Progenitor cell of endocrine pancreas (in vitro differentiated cells): ENCODE results near the gene OSBPL6. TPM values are rescaled to one million over a fixed set of nuclear protein-coding genes. Genes with fewer than 3 reads are reported as not detected.
"Not testable (repeated sequence)": the region's sequence is repeated elsewhere in the genome, so short reads cannot be mapped to it uniquely, and the experiment has no call there.

Source experiments
- DNase-seq: peaks from one replicate; pipeline ENCODE4 v3.0.0; 2021; ENCODE audit warnings: low spot score; ENCODE audit not compliant: unreplicated experiment
- H3K27ac Mint-ChIP-seq: 2 replicates; pipeline ENCODE4 v1.8.0; 2021; ENCODE audit warnings: mild to moderate bottlenecking, moderate library complexity, mixed read lengths
- H3K27me3 Mint-ChIP-seq: 2 replicates; pipeline ENCODE4 v1.8.0; 2021; ENCODE audit warnings: mixed read lengths
- H3K36me3 Mint-ChIP-seq: 2 replicates; pipeline ENCODE4 v1.8.0; 2022; ENCODE audit warnings: mixed read lengths; ENCODE audit not compliant: insufficient read depth
- H3K4me1 Mint-ChIP-seq: 2 replicates; pipeline ENCODE4 v1.8.0; 2021; ENCODE audit warnings: low read depth, mixed read lengths
- H3K4me3 Mint-ChIP-seq: 2 replicates; pipeline ENCODE4 v1.8.0; 2021; ENCODE audit warnings: low read depth, mild to moderate bottlenecking, moderate library complexity, mixed read lengths
- H3K9me3 Mint-ChIP-seq: 2 replicates; pipeline ENCODE4 v1.8.0; 2021; ENCODE audit warnings: low read depth, mixed read lengths
- total RNA-seq: library from RNA; stranded (reverse); gene quantifications from 2 replicates; pipeline ENCODE4 v1.2.1, GENCODE V29; 2021
- TF ChIP-seq, protein P1 (sequence below): fragments of 200-600 bp; sonication (generic); IDR thresholded peaks from one replicate; pipeline ENCODE4 v1.5.0; 2021; ENCODE audit warnings: antibody characterized with exemption, mild to moderate bottlenecking; ENCODE audit not compliant: unreplicated experiment

The OSBPL6 gene
- total RNA-seq, 1 donor from 2014 or later: 2.4 TPM

DNA sequence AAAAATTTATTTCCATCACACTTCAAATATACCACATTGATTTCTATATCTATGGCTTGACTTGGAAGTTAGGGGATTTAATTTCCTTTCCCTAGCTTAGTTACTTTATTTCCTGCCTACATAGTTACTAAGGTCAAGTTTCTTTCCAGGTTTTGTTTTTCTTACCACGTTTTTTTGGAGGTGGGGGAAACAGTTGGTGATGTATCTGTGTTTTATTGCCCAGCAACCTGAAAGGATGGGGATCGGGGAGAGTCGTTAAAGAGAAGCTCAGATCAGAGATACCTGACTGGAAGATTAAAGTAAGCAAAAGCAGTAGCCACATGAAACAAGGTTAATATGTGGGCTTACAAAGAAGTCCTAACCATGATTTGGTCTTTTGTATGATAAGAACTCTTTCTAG lies 127.8 kb downstream of the OSBPL6 start:
- Mint-ChIP-seq H3K4me3 (no peak overlapping the region), H3K27ac (no peak overlapping the region), H3K4me1 (peaks cover 7% of the 10 kb centered on the region), H3K36me3 (no peaks in the 10 kb centered on the region), H3K9me3 (no peaks in the 10 kb centered on the region), H3K27me3 (no peaks in the 10 kb centered on the region)
- TF ChIP-seq, protein P1, sequence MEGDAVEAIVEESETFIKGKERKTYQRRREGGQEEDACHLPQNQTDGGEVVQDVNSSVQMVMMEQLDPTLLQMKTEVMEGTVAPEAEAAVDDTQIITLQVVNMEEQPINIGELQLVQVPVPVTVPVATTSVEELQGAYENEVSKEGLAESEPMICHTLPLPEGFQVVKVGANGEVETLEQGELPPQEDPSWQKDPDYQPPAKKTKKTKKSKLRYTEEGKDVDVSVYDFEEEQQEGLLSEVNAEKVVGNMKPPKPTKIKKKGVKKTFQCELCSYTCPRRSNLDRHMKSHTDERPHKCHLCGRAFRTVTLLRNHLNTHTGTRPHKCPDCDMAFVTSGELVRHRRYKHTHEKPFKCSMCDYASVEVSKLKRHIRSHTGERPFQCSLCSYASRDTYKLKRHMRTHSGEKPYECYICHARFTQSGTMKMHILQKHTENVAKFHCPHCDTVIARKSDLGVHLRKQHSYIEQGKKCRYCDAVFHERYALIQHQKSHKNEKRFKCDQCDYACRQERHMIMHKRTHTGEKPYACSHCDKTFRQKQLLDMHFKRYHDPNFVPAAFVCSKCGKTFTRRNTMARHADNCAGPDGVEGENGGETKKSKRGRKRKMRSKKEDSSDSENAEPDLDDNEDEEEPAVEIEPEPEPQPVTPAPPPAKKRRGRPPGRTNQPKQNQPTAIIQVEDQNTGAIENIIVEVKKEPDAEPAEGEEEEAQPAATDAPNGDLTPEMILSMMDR: no peak
- DNase-seq: no peak

DNA sequence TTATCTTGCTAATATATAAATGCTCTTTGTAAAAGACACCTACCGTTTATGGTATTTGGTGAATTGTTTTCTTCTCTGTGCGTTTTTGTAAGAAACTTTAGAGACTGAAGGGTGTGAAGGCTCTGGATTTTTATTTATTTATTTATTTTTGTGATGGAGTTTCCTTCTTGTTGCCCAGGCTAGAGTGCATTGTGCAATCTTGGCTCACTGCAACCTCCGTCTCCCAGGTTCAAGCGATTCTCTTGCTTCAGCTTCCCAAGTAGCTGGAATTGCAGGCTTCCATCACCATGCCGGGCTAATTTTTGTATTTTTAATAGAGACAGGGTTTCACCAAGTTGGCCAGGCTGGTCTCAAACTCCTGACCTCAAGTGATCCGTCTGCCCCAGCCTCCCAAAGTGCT lies 129.0 kb downstream of the OSBPL6 start:
- not testable (repeated sequence) for H3K4me1 Mint-ChIP-seq, H3K27ac Mint-ChIP-seq, H3K9me3 Mint-ChIP-seq, H3K27me3 Mint-ChIP-seq, H3K36me3 Mint-ChIP-seq, H3K4me3 Mint-ChIP-seq, DNase-seq

DNA sequence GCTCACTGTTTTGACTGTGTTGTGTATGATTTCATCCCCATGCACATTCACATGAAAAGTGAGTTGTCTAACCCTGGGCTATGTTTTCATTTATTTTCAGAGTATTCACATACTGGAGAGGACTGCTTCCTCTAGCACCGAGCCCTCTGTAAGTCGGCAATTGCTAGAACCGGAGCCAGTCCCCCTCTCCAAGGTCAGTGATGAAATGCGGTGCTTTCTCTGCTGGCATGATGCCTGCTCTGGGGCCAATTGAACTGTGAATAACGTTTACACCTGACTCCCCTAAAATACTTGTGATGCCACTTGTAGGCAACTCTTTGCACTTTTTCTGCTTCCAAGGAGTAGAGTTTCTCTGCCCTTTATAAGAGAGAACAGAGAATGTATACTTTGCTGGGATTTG lies 129.8 kb downstream of the OSBPL6 start:
- H3K4me3 Mint-ChIP-seq: no peak overlapping the region
- no peaks in the 10 kb centered on the region for H3K36me3 Mint-ChIP-seq
- H3K9me3 Mint-ChIP-seq: no peaks in the 10 kb centered on the region

DNA sequence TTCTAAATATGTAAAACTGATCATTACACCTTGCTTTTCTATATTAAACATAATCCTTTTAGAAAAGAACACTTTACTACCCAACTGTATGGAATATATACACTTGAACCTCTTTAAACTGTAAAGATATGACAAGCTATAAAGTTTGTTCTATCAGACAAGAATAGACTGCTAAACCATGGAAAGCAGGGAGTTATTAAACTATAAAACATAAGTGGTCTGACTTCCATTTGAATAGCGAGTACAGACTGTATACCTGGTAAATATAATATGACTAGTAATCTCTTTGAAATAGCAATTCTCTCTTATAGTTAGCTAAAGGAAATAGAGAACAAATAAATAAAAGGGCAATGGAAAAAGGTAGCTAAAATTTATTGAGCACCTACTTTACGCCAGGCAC lies 131.0 kb downstream of the OSBPL6 start:
- Mint-ChIP-seq H3K36me3 (no peaks in the 10 kb centered on the region), H3K4me1 (no peaks in the 10 kb centered on the region), H3K27ac (no peak overlapping the region), H3K27me3 (no peaks in the 10 kb centered on the region), H3K4me3 (no peak overlapping the region), H3K9me3 (no peaks in the 10 kb centered on the region)
- DNase-seq: no peak
- TF ChIP-seq, protein P1: no peak

More for the DNA sequence above, 129.8 kb downstream of the OSBPL6 start:
- Mint-ChIP-seq H3K27me3 (no peaks in the 10 kb centered on the region), H3K27ac (peak overlapping the region; percentile 76), H3K4me1 (peaks cover 7% of the 10 kb centered on the region)
- no peak for DNase-seq
- TF ChIP-seq, protein P1: no peak

DNA sequence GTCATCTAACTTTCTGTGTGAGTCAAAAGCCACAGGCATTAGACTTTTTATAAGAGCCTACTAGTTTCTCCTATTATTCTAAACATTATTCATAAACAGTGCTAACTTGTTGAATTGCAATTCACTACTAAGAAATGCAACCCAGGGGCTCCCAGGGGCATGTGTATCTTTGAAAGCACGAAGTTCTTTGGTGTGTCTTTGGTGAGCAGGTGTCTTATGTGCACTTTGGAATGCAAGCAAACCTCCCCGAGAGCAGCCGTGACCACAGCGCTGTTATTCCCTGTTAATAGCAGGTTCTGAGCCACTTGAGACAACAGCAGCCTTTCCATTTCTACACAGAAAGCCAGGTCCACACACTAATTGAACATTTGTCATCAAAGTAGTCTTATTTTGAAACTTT lies 133.2 kb downstream of the OSBPL6 start:
- H3K9me3 Mint-ChIP-seq: no peaks in the 10 kb centered on the region
- TF ChIP-seq, protein P1: no peak
- no peak for DNase-seq
- H3K27ac Mint-ChIP-seq: no peak overlapping the region
- no peak overlapping the region for H3K4me3 Mint-ChIP-seq
- H3K27me3 Mint-ChIP-seq: no peaks in the 10 kb centered on the region
- no peaks in the 10 kb centered on the region for H3K36me3 Mint-ChIP-seq
- peaks cover 9% of the 10 kb centered on the region for H3K4me1 Mint-ChIP-seq

DNA sequence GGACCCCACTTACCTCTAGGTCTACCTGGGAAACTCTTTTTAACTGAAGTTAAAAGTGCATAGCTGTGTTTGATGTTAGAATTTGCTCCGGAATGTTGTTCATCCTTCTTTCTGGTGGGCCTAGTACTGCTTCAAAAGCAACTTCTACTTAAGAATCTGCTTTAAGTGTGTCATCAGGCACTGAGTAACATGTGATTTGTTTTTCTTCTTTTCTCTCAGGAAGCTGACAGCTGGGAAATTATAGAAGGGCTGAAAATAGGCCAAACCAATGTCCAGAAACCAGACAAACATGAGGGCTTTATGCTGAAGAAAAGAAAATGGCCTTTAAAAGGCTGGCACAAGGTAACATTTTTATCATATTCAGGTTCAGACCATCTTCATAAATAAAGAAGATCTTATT lies 133.7 kb downstream of the OSBPL6 start:
- Mint-ChIP-seq H3K9me3 (no peaks in the 10 kb centered on the region), H3K4me1 (peaks cover 9% of the 10 kb centered on the region), H3K27ac (no peak overlapping the region), H3K27me3 (no peaks in the 10 kb centered on the region), H3K4me3 (no peak overlapping the region), H3K36me3 (no peaks in the 10 kb centered on the region)
- no peak for DNase-seq
- TF ChIP-seq, protein P1: no peak
